B cell (primary cell): ENCODE results near the gene INSR.

Experiments
- EZH2 ChIP-seq: IDR thresholded peaks from 2 replicates; pipeline ENCODE4 v1.6.1; 2012; ENCODE audit warnings: borderline replicate concordance, low read depth, mild to moderate bottlenecking, moderate library complexity, low read length; ENCODE audit not compliant: insufficient read depth, poor library complexity, severe bottlenecking
- TF ChIP-seq, protein P1 (sequence below): fragments of 200-600 bp; IDR thresholded peaks from one replicate; pipeline ENCODE4 v1.8.0; 2022; ENCODE audit warnings: antibody characterized with exemption, mild to moderate bottlenecking

DNA sequence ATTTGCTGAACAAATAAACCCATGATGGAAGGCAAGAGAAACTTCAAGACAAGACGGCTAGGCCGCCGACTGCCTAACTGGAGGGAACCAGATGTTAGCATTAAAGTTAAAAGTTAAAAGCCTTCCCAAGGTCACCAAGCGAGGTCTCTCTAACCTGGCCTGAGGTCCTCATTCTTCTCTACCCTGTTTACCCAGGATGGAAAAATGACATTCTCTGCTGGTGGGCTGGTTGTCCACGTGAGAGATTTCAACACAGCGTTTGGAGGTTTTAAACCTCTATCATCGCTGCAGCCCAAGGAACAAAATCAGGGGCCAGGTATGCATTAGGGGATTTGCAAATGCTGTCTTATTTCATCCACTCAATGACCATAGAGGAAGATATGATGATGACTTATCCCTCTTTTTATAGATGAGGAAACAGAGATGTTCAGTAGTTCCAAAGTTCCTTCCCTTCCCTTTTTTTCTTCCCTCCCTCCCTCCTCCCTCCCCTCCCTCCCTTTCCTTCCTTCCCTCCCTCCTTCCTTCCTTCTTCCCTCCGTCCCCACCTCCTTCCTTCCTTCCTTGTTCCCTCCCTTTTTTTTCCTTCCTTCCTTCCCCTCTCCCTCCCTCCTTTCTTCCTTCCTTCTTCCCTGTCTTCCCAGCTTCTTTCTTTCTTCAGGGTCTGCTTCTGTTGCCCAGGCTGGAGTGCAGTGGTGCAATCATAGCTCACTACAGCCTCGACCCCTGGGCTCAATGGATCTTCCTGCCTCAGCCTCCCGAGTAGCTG lies 79.7 kb downstream of the INSR start:
- TF ChIP-seq, protein P1, sequence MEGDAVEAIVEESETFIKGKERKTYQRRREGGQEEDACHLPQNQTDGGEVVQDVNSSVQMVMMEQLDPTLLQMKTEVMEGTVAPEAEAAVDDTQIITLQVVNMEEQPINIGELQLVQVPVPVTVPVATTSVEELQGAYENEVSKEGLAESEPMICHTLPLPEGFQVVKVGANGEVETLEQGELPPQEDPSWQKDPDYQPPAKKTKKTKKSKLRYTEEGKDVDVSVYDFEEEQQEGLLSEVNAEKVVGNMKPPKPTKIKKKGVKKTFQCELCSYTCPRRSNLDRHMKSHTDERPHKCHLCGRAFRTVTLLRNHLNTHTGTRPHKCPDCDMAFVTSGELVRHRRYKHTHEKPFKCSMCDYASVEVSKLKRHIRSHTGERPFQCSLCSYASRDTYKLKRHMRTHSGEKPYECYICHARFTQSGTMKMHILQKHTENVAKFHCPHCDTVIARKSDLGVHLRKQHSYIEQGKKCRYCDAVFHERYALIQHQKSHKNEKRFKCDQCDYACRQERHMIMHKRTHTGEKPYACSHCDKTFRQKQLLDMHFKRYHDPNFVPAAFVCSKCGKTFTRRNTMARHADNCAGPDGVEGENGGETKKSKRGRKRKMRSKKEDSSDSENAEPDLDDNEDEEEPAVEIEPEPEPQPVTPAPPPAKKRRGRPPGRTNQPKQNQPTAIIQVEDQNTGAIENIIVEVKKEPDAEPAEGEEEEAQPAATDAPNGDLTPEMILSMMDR = no peak
- no peak for TF ChIP-seq EZH2
